Uterus (tissue), 2 donors: ENCODE results near the gene SLC39A10.

Source experiments
- POLR2A ChIP-seq, 2 donors: fragments of 450-650 bp; IDR thresholded peaks; one replicate each; pipeline ENCODE4 v1.6.1; 2016; ENCODE audit warnings: antibody characterized with exemption in 2 of 2, mild to moderate bottlenecking in 1 of 2, moderate library complexity in 1 of 2
- TF ChIP-seq, protein P1 (sequence below), 4 experiments: fragments of 200-600 bp in 2 of 4; fragments of 450-650 bp in 2 of 4; sonication (generic) in 2 of 4; IDR thresholded peaks; one replicate each; pipeline ENCODE4 v1.5.1; 2016 to 2019; ENCODE audit warnings: antibody characterized with exemption in 4 of 4, mild to moderate bottlenecking in 2 of 4, moderate library complexity in 1 of 4

DNA sequence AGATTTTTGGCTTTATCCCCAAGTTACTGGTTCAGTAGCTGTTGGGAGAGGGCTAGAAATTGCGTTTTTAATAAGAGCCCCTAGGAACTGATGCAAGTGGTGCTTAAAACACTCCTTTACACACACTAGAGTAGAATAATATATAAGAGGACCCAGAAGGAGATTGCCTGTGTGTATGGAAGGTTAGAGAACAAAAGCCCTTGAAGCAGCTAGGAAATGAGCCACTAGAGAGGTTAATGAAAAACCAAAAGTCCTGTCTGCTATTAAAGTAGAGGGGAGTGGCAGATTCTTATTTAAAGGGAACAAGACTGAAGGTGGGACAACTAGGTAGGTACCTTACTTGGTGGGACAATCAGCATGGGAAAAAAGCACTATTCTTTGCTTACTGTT lies 14.4 kb upstream of the SLC39A10 start:
- TF ChIP-seq, protein P1, sequence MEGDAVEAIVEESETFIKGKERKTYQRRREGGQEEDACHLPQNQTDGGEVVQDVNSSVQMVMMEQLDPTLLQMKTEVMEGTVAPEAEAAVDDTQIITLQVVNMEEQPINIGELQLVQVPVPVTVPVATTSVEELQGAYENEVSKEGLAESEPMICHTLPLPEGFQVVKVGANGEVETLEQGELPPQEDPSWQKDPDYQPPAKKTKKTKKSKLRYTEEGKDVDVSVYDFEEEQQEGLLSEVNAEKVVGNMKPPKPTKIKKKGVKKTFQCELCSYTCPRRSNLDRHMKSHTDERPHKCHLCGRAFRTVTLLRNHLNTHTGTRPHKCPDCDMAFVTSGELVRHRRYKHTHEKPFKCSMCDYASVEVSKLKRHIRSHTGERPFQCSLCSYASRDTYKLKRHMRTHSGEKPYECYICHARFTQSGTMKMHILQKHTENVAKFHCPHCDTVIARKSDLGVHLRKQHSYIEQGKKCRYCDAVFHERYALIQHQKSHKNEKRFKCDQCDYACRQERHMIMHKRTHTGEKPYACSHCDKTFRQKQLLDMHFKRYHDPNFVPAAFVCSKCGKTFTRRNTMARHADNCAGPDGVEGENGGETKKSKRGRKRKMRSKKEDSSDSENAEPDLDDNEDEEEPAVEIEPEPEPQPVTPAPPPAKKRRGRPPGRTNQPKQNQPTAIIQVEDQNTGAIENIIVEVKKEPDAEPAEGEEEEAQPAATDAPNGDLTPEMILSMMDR (IDR thresholded peaks at IDR 0.05): no peak
- TF ChIP-seq POLR2A (IDR thresholded peaks at IDR 0.05): no peak
